Measurements from ENCODE around the gene UTP3.
A peak's percentile ranks its signal among the peaks of the same experiment; 100 is the strongest.
"Not testable (repeated sequence)": the region's sequence is repeated elsewhere in the genome, so short reads cannot be mapped to it uniquely, and the experiment has no call there.

UTP3 gene

DNA sequence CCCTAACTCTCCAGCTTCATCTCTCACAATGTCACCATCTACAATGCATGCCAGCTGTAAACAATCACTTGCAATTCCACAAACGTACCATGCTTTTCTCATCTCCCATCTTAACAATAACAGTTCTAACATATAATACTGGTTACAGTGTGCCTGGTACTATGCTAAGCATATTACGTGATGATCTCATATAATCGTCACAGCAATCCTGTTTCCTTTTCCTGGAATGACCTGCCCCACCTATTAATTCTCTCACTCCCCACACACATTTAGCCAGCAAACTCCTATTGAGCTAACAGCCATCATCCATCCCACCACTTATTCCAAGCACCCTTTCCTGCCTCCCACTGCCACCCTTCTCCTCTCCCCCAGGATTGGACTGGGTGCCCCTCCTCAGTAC lies 29.9 kb upstream of the UTP3 start:
- peaks cover 26% of the 10 kb centered on the region for H3K4me1 ChIP-seq (ENCODE audit: low read length)
- no peak overlapping the region for H2AFZ ChIP-seq (ENCODE audit: low read length)
- H3F3A ChIP-seq (ENCODE audit: insufficient read depth, low read length), result peaks cover 96% of the 10 kb centered on the region
- no peak for DNase-seq
- peaks cover 73% of the 10 kb centered on the region for H3K36me3 ChIP-seq (replicated peaks; ENCODE audit: insufficient read depth, low read length)
- no peaks in the 10 kb centered on the region for H3K9me3 ChIP-seq (replicated peaks; ENCODE audit: insufficient read depth, low read length)
- TF ChIP-seq, protein P1, sequence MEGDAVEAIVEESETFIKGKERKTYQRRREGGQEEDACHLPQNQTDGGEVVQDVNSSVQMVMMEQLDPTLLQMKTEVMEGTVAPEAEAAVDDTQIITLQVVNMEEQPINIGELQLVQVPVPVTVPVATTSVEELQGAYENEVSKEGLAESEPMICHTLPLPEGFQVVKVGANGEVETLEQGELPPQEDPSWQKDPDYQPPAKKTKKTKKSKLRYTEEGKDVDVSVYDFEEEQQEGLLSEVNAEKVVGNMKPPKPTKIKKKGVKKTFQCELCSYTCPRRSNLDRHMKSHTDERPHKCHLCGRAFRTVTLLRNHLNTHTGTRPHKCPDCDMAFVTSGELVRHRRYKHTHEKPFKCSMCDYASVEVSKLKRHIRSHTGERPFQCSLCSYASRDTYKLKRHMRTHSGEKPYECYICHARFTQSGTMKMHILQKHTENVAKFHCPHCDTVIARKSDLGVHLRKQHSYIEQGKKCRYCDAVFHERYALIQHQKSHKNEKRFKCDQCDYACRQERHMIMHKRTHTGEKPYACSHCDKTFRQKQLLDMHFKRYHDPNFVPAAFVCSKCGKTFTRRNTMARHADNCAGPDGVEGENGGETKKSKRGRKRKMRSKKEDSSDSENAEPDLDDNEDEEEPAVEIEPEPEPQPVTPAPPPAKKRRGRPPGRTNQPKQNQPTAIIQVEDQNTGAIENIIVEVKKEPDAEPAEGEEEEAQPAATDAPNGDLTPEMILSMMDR (IDR thresholded peaks at IDR 0.05; ENCODE audit: low read length), result no peak
- TF ChIP-seq EZH2phosphoT487 (IDR thresholded peaks at IDR 0.05; ENCODE audit: low read length), result no peak
- TF ChIP-seq EZH2 (optimal IDR thresholded peaks at IDR 0.05; ENCODE audit: low read depth, low read length), result no peak
- no peaks in the 10 kb centered on the region for H3K9me2 ChIP-seq (replicated peaks; ENCODE audit: insufficient read depth, low read length)
- H4K20me1 ChIP-seq (ENCODE audit: insufficient read depth, low read length), result peaks cover 10% of the 10 kb centered on the region; the same call in 1 of the 2 replicates
- H3K79me2 ChIP-seq (ENCODE audit: low read length), result peaks cover 97% of the 10 kb centered on the region
- H3K27ac ChIP-seq (ENCODE audit: low read length), result peak overlapping the region; percentile 38; the same call in 1 of the 2 replicates
- H3K9ac ChIP-seq (ENCODE audit: low read length), result 0 out of 2 replicates have a peak overlapping the region, but pooled peaks have one; percentile 0
- no peaks in the 10 kb centered on the region for H3K27me3 ChIP-seq (replicated peaks; ENCODE audit: insufficient read depth, low read length)
- peak overlapping the region; percentile 70 for H3K4me2 ChIP-seq (ENCODE audit: low read depth, low read length)
- peak overlapping the region; percentile 49 for H3K4me3 ChIP-seq (ENCODE audit: low read length)

DNA sequence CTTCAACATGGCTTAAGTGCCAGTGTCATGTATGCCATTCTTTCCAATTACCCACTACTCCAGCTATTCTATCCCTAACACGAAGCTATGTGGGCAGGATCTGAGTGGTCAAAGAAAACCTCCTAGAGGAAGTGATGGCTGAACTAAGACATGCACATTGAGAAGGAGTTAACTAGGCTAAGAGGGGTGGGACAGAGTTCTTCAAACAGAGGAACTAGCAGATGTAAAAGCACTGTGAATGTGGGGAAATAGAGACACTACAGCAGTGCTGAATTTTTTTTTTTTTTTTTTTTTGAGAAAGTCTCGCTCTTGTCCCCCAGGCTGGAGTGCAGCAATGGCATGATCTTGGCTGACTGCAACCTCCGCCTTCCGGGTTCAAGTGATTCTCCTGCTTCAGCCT lies 28.2 kb upstream of the UTP3 start:
- Histone ChIP-seq H3K27ac (ENCODE audit: low read length) (peak overlapping the region; percentile 73; the same call in 1 of the 2 replicates), H3K27me3 (replicated peaks; ENCODE audit: insufficient read depth, low read length) (no peaks in the 10 kb centered on the region), H3K4me1 (ENCODE audit: low read length) (peaks cover 26% of the 10 kb centered on the region), H3K36me3 (replicated peaks; ENCODE audit: insufficient read depth, low read length) (peaks cover 69% of the 10 kb centered on the region), H2AFZ (ENCODE audit: low read length) (no peak overlapping the region), H4K20me1 (ENCODE audit: insufficient read depth, low read length) (peaks cover 10% of the 10 kb centered on the region; the same call in 1 of the 2 replicates), H3K79me2 (ENCODE audit: low read length) (peaks cover 100% of the 10 kb centered on the region), H3F3A (ENCODE audit: insufficient read depth, low read length) (peaks cover 91% of the 10 kb centered on the region), H3K4me2 (ENCODE audit: low read depth, low read length) (peak overlapping the region; percentile 77), H3K4me3 (ENCODE audit: low read length) (peak overlapping the region; percentile 34; the same call in 1 of the 2 replicates), H3K9ac (ENCODE audit: low read length) (no peak overlapping the region; the same call in 1 of the 2 replicates), H3K9me3 (replicated peaks; ENCODE audit: insufficient read depth, low read length) (no peaks in the 10 kb centered on the region), H3K9me2 (replicated peaks; ENCODE audit: insufficient read depth, low read length) (no peaks in the 10 kb centered on the region)
- DNase-seq, result no peak
- TF ChIP-seq, protein P1 (IDR thresholded peaks at IDR 0.05; ENCODE audit: low read length), result no peak
- TF ChIP-seq EZH2phosphoT487 (IDR thresholded peaks at IDR 0.05; ENCODE audit: low read length) (no peak), EZH2 (optimal IDR thresholded peaks at IDR 0.05; ENCODE audit: low read depth, low read length) (no peak)

DNA sequence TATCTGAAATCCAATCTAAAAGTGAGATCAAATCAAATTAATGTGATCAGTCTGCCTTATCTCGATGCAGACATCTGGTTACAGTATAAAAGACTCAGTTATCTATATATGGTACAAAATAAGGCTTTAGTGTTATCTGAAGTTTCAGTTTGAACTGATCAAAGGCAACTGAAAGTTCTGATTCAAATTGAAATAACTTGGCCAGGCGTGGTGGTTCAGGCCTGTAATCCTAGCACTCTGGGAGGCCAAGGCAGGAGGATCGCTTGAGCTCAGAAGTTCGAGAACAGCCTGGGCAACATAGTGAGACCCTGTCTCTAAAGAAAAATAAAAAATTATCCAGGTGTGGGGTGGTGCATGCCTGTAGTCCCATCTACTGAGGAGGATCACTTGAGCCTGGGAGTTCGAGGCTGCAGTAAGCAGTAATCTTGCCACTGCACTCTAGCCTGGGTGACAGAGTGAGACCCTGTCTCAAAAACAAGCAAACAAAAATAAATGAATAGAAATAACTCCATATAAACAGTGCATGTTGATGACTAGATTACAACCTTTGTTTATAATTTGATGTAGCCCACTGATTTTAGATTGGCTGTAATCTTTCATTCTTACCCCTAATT lies 26.9 kb upstream of the UTP3 start:
- not testable (repeated sequence) for H3K27me3 ChIP-seq (replicated peaks; ENCODE audit: insufficient read depth, low read length); H3K9me2 ChIP-seq (replicated peaks; ENCODE audit: insufficient read depth, low read length); H2AFZ ChIP-seq (ENCODE audit: low read length); H3K9me3 ChIP-seq (replicated peaks; ENCODE audit: insufficient read depth, low read length); H4K20me1 ChIP-seq (ENCODE audit: insufficient read depth, low read length)
- peak overlapping the region; percentile 51 for H3K9ac ChIP-seq (ENCODE audit: low read length)
- peaks cover 90% of the 10 kb centered on the region for H3F3A ChIP-seq (ENCODE audit: insufficient read depth, low read length)
- H3K4me1 ChIP-seq (ENCODE audit: low read length), result peaks cover 20% of the 10 kb centered on the region
- H3K4me3 ChIP-seq (ENCODE audit: low read length), result peak overlapping the region; percentile 68
- H3K36me3 ChIP-seq (replicated peaks; ENCODE audit: insufficient read depth, low read length), result peaks cover 59% of the 10 kb centered on the region
- DNase-seq, result peak; percentile 80
- H3K27ac ChIP-seq (ENCODE audit: low read length), result peak overlapping the region; percentile 73
- peaks cover 100% of the 10 kb centered on the region for H3K79me2 ChIP-seq (ENCODE audit: low read length)
- H3K4me2 ChIP-seq (ENCODE audit: low read depth, low read length), result peak overlapping the region; percentile 77

DNA sequence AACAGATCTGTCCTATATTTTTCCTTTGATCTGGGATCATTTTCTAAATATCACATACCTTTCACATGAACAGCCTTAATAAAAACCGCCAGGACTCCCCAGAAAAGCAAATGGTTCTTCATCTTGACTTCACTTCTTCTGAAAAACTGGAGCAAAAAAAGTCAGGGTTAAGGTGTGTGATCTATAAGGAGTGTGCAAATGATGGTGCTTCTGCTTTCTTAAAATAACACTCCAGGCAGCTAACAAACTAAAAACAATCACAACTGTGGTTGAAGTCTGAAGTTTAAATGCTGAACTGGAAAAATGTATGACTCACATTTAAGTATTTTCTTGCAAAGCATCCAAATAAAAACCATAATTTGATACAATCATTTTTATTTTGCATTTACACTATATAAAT lies 22.0 kb upstream of the UTP3 start, which contains the start of gene JCHAIN:
TSS of gene JCHAIN (minus strand) at position 140 of the 400 bp plus-strand sequence. CDS start at position 122, 18 bp downstream.
- H3K79me2 ChIP-seq (ENCODE audit: low read length), result peaks cover 68% of the 10 kb centered on the region
- peaks cover 41% of the 10 kb centered on the region for H3K4me1 ChIP-seq (ENCODE audit: low read length)
- H4K20me1 ChIP-seq (ENCODE audit: insufficient read depth, low read length), result no peaks in the 10 kb centered on the region
- H3K27ac ChIP-seq (ENCODE audit: low read length), result peak within 1 kb of the TSS; percentile 77
- peak within 1 kb of the TSS; percentile 97 for H3K9ac ChIP-seq (ENCODE audit: low read length)
- peak within 1 kb of the TSS; percentile 72 for H3K4me3 ChIP-seq (ENCODE audit: low read length)
- no peaks in the 10 kb centered on the region for H3K27me3 ChIP-seq (replicated peaks; ENCODE audit: insufficient read depth, low read length)
- peak within 1 kb of the TSS; percentile 89 for H3K4me2 ChIP-seq (ENCODE audit: low read depth, low read length)
- peak; percentile 72 for DNase-seq
- no peak within 1 kb of the TSS for H2AFZ ChIP-seq (ENCODE audit: low read length)
- H3K9me2 ChIP-seq (replicated peaks; ENCODE audit: insufficient read depth, low read length), result no peaks in the 10 kb centered on the region
- H3F3A ChIP-seq (ENCODE audit: insufficient read depth, low read length), result peaks cover 64% of the 10 kb centered on the region
- no peaks in the 10 kb centered on the region for H3K9me3 ChIP-seq (replicated peaks; ENCODE audit: insufficient read depth, low read length)
- peaks cover 25% of the 10 kb centered on the region for H3K36me3 ChIP-seq (replicated peaks; ENCODE audit: insufficient read depth, low read length)
- TF ChIP-seq EZH2 (optimal IDR thresholded peaks at IDR 0.05; ENCODE audit: low read depth, low read length), result no peak
- TF ChIP-seq, protein P1 (IDR thresholded peaks at IDR 0.05; ENCODE audit: low read length), result no peak

Data from MM.1S (cell line).